ENCODE measurements around the gene NXF3. TPM values are rescaled to one million over a fixed set of nuclear protein-coding genes. Genes with fewer than 3 reads are reported as not detected.
"Not testable (repeated sequence)": the region's sequence is repeated elsewhere in the genome, so short reads cannot be mapped to it uniquely, and the experiment has no call there.

The NXF3 gene
- total RNA-seq, 1 experiment from 2014 or later, result 0.11 TPM

DNA sequence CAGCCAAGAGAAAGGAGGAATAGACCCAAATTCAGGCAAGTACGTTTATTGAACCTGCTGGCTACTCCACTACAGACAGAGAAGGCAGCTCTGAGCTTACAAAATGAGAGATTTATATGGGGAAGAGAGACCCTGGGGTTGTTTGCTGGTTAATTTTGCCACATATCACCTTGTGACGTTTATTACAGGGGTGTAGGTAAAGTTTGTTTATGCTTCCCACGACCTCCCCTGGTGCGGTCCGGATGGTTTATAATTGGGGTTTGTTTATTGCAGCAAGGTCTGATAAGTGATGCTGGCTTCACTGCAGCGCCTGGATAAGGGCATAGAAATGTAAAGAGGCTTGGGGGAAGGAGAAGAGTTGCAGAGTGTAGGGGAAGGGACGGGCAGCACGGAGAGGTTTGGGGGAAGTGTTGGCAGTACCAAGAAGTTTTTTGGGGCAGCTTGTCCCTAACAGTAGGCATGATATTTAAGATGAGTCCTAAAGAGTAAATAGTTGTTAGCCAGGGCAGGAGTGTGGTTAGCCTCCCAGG lies 41.6 kb downstream of the NXF3 start:
- no peak for DNase-seq (ENCODE audit: low read depth)

DNA sequence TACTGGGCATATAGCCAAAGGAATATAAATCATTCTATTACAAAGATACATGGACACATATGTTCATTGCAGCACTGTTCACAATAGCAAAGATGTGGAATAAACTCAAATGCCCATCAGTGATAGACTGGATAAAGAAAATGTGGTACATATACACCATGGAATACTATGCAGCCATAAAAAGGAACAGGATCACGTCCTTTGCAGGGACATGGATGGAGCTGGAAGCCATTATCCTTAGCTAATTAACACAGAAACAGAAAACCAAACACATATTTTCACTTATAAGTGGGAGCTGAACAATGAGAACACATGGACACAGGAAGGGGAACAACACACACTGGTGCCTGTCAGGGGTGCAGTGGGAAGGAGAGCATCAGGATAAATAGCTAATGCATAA lies 59.6 kb downstream of the NXF3 start:
- DNase-seq (ENCODE audit: low read depth), result not testable (repeated sequence)

Other genes starting within 250 kb of the NXF3 start
- 0.40 TPM in 1 of 2 replicates, not detected in the other for gene RAB40AL, start 155.9 kb downstream of the NXF3 start, total RNA-seq (2014; rRNA removed; shearing (Covaris generic))
- 26.9 and 37.9 TPM in 2 replicates for gene BEX1, start 29.0 kb downstream of the NXF3 start, total RNA-seq (2014; rRNA removed; shearing (Covaris generic))
- 2.9 and 4.8 TPM in 2 replicates for gene BEX4, start 122.0 kb upstream of the NXF3 start, total RNA-seq (2014; rRNA removed; shearing (Covaris generic))
- 84.9 and 91.5 TPM in 2 replicates for gene TCEAL8, start 162.0 kb upstream of the NXF3 start, total RNA-seq (2014; rRNA removed; shearing (Covaris generic))
- not detected in 2 replicates for gene TCEAL5, start 183.6 kb upstream of the NXF3 start, total RNA-seq (2014; rRNA removed; shearing (Covaris generic))
- 9.7 and 14.0 TPM in 2 replicates for gene BEX2, start 217.8 kb upstream of the NXF3 start, total RNA-seq (2014; rRNA removed; shearing (Covaris generic))
- gene TCEAL7, start 237.1 kb upstream of the NXF3 start, total RNA-seq (2014; rRNA removed; shearing (Covaris generic)), result 0.91 and 6.5 TPM in 2 replicates

Measured in Daoy (cell line).